Glutamatergic neuron (in vitro differentiated cells): ENCODE data around the gene HEYL. TPM values are rescaled to one million over a fixed set of nuclear protein-coding genes. Genes with fewer than 3 reads are reported as not detected.

Experiments
- DNase-seq: peaks from one replicate; pipeline ENCODE4 v3.0.0; 2022
- H3K27ac Mint-ChIP-seq: one replicate; pipeline ENCODE4 v1.8.0; 2020; ENCODE audit warnings: mild to moderate bottlenecking, mixed read lengths, inconsistent platforms; ENCODE audit not compliant: unreplicated experiment
- H3K27me3 Mint-ChIP-seq: one replicate; pipeline ENCODE4 v1.8.0; 2020; ENCODE audit warnings: mild to moderate bottlenecking, moderate library complexity, mixed read lengths, inconsistent platforms; ENCODE audit not compliant: unreplicated experiment
- H3K36me3 Mint-ChIP-seq: one replicate; pipeline ENCODE4 v1.8.0; 2020; ENCODE audit warnings: mild to moderate bottlenecking, mixed read lengths, inconsistent platforms; ENCODE audit not compliant: unreplicated experiment
- H3K4me1 Mint-ChIP-seq: one replicate; pipeline ENCODE4 v1.8.0; 2020; ENCODE audit warnings: mild to moderate bottlenecking, low read depth, mixed read lengths, inconsistent platforms; ENCODE audit not compliant: unreplicated experiment
- H3K4me3 Mint-ChIP-seq: one replicate; pipeline ENCODE4 v1.8.0; 2020; ENCODE audit warnings: mild to moderate bottlenecking, mixed read lengths, inconsistent platforms; ENCODE audit not compliant: unreplicated experiment
- H3K9me3 Mint-ChIP-seq: one replicate; pipeline ENCODE4 v1.8.0; 2020; ENCODE audit warnings: mild to moderate bottlenecking, moderate library complexity, mixed read lengths, inconsistent platforms; ENCODE audit not compliant: unreplicated experiment
- CTCF ChIP-seq: fragments of 200-600 bp; sonication (generic); IDR thresholded peaks from one replicate; pipeline ENCODE4 v1.5.0; 2021; ENCODE audit not compliant: partially characterized antibody, unreplicated experiment
- long read RNA-seq: library from polyadenylated mRNA; unstranded; transcript quantifications from one replicate; pipeline ENCODE4 v2.0.0, GENCODE V29; 2020; ENCODE audit not compliant: unreplicated experiment
- total RNA-seq: library from RNA; stranded (reverse); fragmentation: NEBNext Ultra II Directional; extraction: Animal tissue kit (Norgen Biotek cat#: 25700); gene quantifications from one replicate; pipeline ENCODE4 v1.2.1, GENCODE V29; 2021; ENCODE audit not compliant: unreplicated experiment

The HEYL gene
- 9.0 TPM for total RNA-seq
- long read RNA-seq, partial matches to known transcripts: 1 of 4 reads
- long read RNA-seq, other reads (novel, unspliced or antisense): 2 of 4 reads

- DNase-seq: peak; percentile 78
- peaks cover 8% of the 10 kb centered on the region for H3K9me3 Mint-ChIP-seq
- H3K27me3 Mint-ChIP-seq: peaks cover 15% of the 10 kb centered on the region
- H3K36me3 Mint-ChIP-seq: peaks cover 5% of the 10 kb centered on the region
- H3K27ac Mint-ChIP-seq: no peak within 1 kb of the TSS
- peaks cover 17% of the 10 kb centered on the region for H3K4me1 Mint-ChIP-seq
- H3K4me3 Mint-ChIP-seq: peak within 1 kb of the TSS; percentile 79
- no peak for TF ChIP-seq CTCF
These were observed at the start of gene HEYL for GRCh38 chr1:39639305-39640130. HEYL (minus strand) TSS chr1:39639643; CDS start chr1:39639625, 18 bp downstream.

GRCh38 chr1:39689214-39689613, 49.8 kb upstream of the HEYL start:
- no peak for TF ChIP-seq CTCF
- no peaks in the 10 kb centered on the region for H3K36me3 Mint-ChIP-seq
- H3K4me1 Mint-ChIP-seq: no peaks in the 10 kb centered on the region
- no peaks in the 10 kb centered on the region for H3K9me3 Mint-ChIP-seq
- H3K27me3 Mint-ChIP-seq: peaks cover 42% of the 10 kb centered on the region
- DNase-seq: no peak
- H3K27ac Mint-ChIP-seq: no peak overlapping the region
- no peak overlapping the region for H3K4me3 Mint-ChIP-seq

GRCh38 chr1:39688706-39689105, 49.3 kb upstream of the HEYL start:
- Mint-ChIP-seq H3K4me1 (no peaks in the 10 kb centered on the region), H3K36me3 (no peaks in the 10 kb centered on the region), H3K27ac (no peak overlapping the region), H3K4me3 (no peak overlapping the region), H3K27me3 (peaks cover 42% of the 10 kb centered on the region), H3K9me3 (no peaks in the 10 kb centered on the region)
- DNase-seq: no peak
- TF ChIP-seq CTCF: no peak

- Mint-ChIP-seq H3K27ac (no peak overlapping the region), H3K27me3 (peaks cover 38% of the 10 kb centered on the region), H3K4me3 (no peak overlapping the region), H3K9me3 (no peaks in the 10 kb centered on the region), H3K4me1 (no peaks in the 10 kb centered on the region), H3K36me3 (peaks cover 5% of the 10 kb centered on the region)
- DNase-seq: no peak
- TF ChIP-seq CTCF: no peak
These were observed 47.8 kb upstream of the HEYL start for GRCh38 chr1:39687243-39687642.

GRCh38 chr1:39685071-39685470, 45.6 kb upstream of the HEYL start:
- H3K27me3 Mint-ChIP-seq: peaks cover 35% of the 10 kb centered on the region
- no peak for DNase-seq
- H3K27ac Mint-ChIP-seq: no peak overlapping the region
- no peaks in the 10 kb centered on the region for H3K9me3 Mint-ChIP-seq
- no peak overlapping the region for H3K4me3 Mint-ChIP-seq
- H3K36me3 Mint-ChIP-seq: peaks cover 5% of the 10 kb centered on the region
- TF ChIP-seq CTCF: no peak
- no peaks in the 10 kb centered on the region for H3K4me1 Mint-ChIP-seq
